Prostate gland (tissue), 2 donors: ENCODE results near the gene VWA5B2.

Experiments used
- POLR2A ChIP-seq: fragments of 450-650 bp; IDR thresholded peaks from one replicate; pipeline ENCODE4 v1.6.1; 2016; ENCODE audit warnings: antibody characterized with exemption, mild to moderate bottlenecking
- POLR2AphosphoS5 ChIP-seq: sonication (generic); formaldehyde crosslinking; IDR thresholded peaks from one replicate; pipeline ENCODE4 v1.6.1; 2017; ENCODE audit warnings: antibody characterized with exemption
- TF ChIP-seq, protein P1 (sequence below), 4 experiments: fragments of 200-600 bp in 2 of 4; fragments of 450-650 bp in 2 of 4; sonication (generic) in 2 of 4; IDR thresholded peaks; 1 replicate in 3 of 4; 2 replicates in 1 of 4; pipeline ENCODE4 v1.5.1; 2016 to 2019; ENCODE audit warnings: antibody characterized with exemption in 4 of 4, mild to moderate bottlenecking in 2 of 4, moderate library complexity in 2 of 4

DNA sequence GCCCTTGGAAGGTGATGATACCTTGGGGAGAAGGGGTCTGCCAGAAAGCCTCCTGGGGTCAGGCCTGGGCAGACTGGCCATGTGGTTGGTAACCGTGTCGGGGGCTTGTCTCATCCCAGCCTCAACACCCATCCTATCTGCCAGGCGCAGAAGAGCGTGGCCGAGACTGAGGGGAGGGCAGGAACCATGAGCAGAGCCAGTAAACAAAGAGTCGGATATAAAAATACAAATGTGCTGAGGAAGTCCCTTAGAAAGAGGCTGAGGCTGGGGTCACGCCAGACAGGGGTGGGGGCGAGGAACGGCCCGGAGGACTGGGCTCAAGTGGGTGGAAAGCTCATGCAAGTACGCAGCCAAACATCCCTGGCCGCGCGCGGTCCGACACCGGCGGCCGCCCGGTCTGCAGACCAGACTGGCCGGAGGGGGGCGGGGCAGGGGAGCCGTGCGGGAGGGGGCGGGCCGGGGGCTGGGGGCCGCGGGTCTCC lies 30.1 kb downstream of the VWA5B2 start:
- TF ChIP-seq, protein P1, sequence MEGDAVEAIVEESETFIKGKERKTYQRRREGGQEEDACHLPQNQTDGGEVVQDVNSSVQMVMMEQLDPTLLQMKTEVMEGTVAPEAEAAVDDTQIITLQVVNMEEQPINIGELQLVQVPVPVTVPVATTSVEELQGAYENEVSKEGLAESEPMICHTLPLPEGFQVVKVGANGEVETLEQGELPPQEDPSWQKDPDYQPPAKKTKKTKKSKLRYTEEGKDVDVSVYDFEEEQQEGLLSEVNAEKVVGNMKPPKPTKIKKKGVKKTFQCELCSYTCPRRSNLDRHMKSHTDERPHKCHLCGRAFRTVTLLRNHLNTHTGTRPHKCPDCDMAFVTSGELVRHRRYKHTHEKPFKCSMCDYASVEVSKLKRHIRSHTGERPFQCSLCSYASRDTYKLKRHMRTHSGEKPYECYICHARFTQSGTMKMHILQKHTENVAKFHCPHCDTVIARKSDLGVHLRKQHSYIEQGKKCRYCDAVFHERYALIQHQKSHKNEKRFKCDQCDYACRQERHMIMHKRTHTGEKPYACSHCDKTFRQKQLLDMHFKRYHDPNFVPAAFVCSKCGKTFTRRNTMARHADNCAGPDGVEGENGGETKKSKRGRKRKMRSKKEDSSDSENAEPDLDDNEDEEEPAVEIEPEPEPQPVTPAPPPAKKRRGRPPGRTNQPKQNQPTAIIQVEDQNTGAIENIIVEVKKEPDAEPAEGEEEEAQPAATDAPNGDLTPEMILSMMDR (IDR thresholded peaks at IDR 0.05) = no peak
- TF ChIP-seq POLR2A = no peak
- no peak for TF ChIP-seq POLR2AphosphoS5
